A549 (cell line): Measurements from ENCODE around the gene VIPR2. TPM values are rescaled to one million over a fixed set of nuclear protein-coding genes. Genes with fewer than 3 reads are reported as not detected.

Experiments
- ATAC-seq, 2 experiments: fragments of 200-7000 bp in 1 of 2; fragments of >200 bp in 1 of 2; cut with Nextera tagmentation in 1 of 2; cut with Tn5 transposase in 1 of 2; 3 replicates each; pipeline versions ENCODE4 v1.8.0 to v1.9.1; 2018 to 2020; ENCODE audit warnings: mild to moderate bottlenecking in 1 of 2, moderate library complexity in 1 of 2
- CTCF ChIA-PET: fragments of 300-600 bp; sonication (Branson Sonifier 250); formaldehyde crosslinking; extraction: SDS; loops from one replicate; lab custom pipeline; 2021; ENCODE audit warnings: antibody characterized with exemption, inconsistent platforms; lab: Yijun Ruan, JAX
- POLR2A ChIA-PET: fragments of 350-600 bp; formaldehyde crosslinking; extraction: SDS; loops from one replicate; lab custom pipeline; 2021; ENCODE audit warnings: antibody characterized with exemption, inconsistent platforms; lab: Yijun Ruan, JAX
- DNase-seq, 2 experiments: peaks; one replicate each; pipeline versions ENCODE4 v3.0.0 to v3.0.0-alpha.2; 2011 to 2016; ENCODE audit warnings: low read depth in 1 of 2, low spot score in 1 of 2
- FAIRE-seq: peaks from 2 replicates; lab custom pipeline; 2011; peaks lifted over from hg19 to GRCh38; lab: Jason Lieb, UNC
- H3K27ac ChIP-seq, 2 experiments: fragments of >200 bp; sonication (Bioruptor Twin); formaldehyde crosslinking; 3 replicates each; pipeline ENCODE4 v1.5.1; 2016 to 2017
- H3K4me1 ChIP-seq: fragments of >200 bp; sonication (Bioruptor Twin); formaldehyde crosslinking; 3 replicates; pipeline ENCODE4 v1.6.1; 2016
- H3K4me2 ChIP-seq: fragments of >200 bp; sonication (Bioruptor Twin); formaldehyde crosslinking; 3 replicates; pipeline ENCODE4 v1.6.1; 2016
- H3K4me3 ChIP-seq: fragments of >200 bp; sonication (Bioruptor Twin); formaldehyde crosslinking; 3 replicates; pipeline ENCODE4 v1.5.1; 2016
- H3K9me3 ChIP-seq: fragments of >200 bp; sonication (Bioruptor Twin); formaldehyde crosslinking; 3 replicates; pipeline ENCODE4 v1.6.1; 2016
- ATOH8 ChIP-seq: fragments of 250-450 bp; sonication (Bioruptor Pico); IDR thresholded peaks from 2 replicates; pipeline ENCODE4 v1.5.0; 2020; ENCODE audit warnings: low read depth, mild to moderate bottlenecking, moderate library complexity
- CBX2 ChIP-seq: fragments of 200-600 bp; sonication (generic); IDR thresholded peaks from 2 replicates; pipeline ENCODE4 v1.6.1; 2016; ENCODE audit warnings: low read depth, mild to moderate bottlenecking, borderline replicate concordance
- CEBPB ChIP-seq, 2 experiments: fragments of >200 bp in 1 of 2; sonication (Bioruptor Twin) in 1 of 2; formaldehyde crosslinking in 1 of 2; IDR thresholded peaks; 2 replicates each; pipeline ENCODE4 v1.6.1; 2012 to 2016
- CHD4 ChIP-seq: fragments of 200-600 bp; sonication (generic); IDR thresholded peaks from 2 replicates; pipeline ENCODE4 v1.6.1; 2016; ENCODE audit warnings: antibody characterized with exemption, mild to moderate bottlenecking, borderline replicate concordance
- CTCF ChIP-seq: fragments of >200 bp; sonication (Bioruptor Twin); formaldehyde crosslinking; IDR thresholded peaks from 3 replicates; pipeline ENCODE4 v1.5.1; 2016
- E2F6 ChIP-seq: IDR thresholded peaks from 2 replicates; pipeline ENCODE4 v1.6.1; 2012; ENCODE audit warnings: low read depth, borderline replicate concordance
- EHF ChIP-seq: fragments of 250-450 bp; sonication (Bioruptor Pico); IDR thresholded peaks from 2 replicates; pipeline ENCODE4 v1.5.0; 2020; ENCODE audit warnings: mild to moderate bottlenecking
- EP300 ChIP-seq, 2 experiments: fragments of >200 bp; sonication (Bioruptor Twin); formaldehyde crosslinking; IDR thresholded peaks; 2 replicates in 1 of 2; 3 replicates in 1 of 2; pipeline ENCODE4 v1.6.1; 2016 to 2017
- ESRRA ChIP-seq: fragments of 150-350 bp; IDR thresholded peaks from 2 replicates; pipeline ENCODE4 v1.6.1; 2014; ENCODE audit warnings: mild to moderate bottlenecking, low read length, borderline replicate concordance
- FOSB ChIP-seq: fragments of 250-450 bp; sonication (Bioruptor Pico); IDR thresholded peaks from 2 replicates; pipeline ENCODE4 v1.5.0; 2020; ENCODE audit warnings: mild to moderate bottlenecking, moderate library complexity
- HEYL ChIP-seq: fragments of 250-450 bp; sonication (Bioruptor Pico); IDR thresholded peaks from 2 replicates; pipeline ENCODE4 v1.8.0; 2021; ENCODE audit warnings: mild to moderate bottlenecking, moderate library complexity
- HOXA7 ChIP-seq: fragments of 250-450 bp; sonication (Bioruptor Pico); IDR thresholded peaks from 2 replicates; pipeline ENCODE4 v1.5.0; 2020; ENCODE audit warnings: mild to moderate bottlenecking, moderate library complexity
- MAX ChIP-seq: IDR thresholded peaks from 2 replicates; pipeline ENCODE4 v1.6.1; 2012
- MYC ChIP-seq: IDR thresholded peaks from 2 replicates; pipeline ENCODE4 v1.6.1; 2012; ENCODE audit warnings: mild to moderate bottlenecking, inconsistent platforms, low read length, improper control_type of control experiment, borderline replicate concordance
- NPAS2 ChIP-seq: fragments of 250-450 bp; sonication (Bioruptor Pico); IDR thresholded peaks from 2 replicates; pipeline ENCODE4 v1.8.0; 2022; ENCODE audit warnings: mild to moderate bottlenecking, moderate library complexity, borderline replicate concordance
- NR3C1 ChIP-seq: fragments of >200 bp; sonication (Bioruptor Twin); formaldehyde crosslinking; IDR thresholded peaks from 3 replicates; pipeline ENCODE4 v1.6.1; 2017
- PBX3 ChIP-seq: IDR thresholded peaks from 2 replicates; pipeline ENCODE4 v1.6.1; 2012
- POLR2A ChIP-seq: IDR thresholded peaks from 2 replicates; pipeline ENCODE4 v1.6.1; 2012; ENCODE audit warnings: mild to moderate bottlenecking, low read length
- POLR2AphosphoS2 ChIP-seq: conservative IDR thresholded peaks from 2 replicates; pipeline ENCODE4 v1.6.1; 2012; ENCODE audit warnings: low read length, improper control_type of control experiment, inconsistent platforms
- RCOR1 ChIP-seq: fragments of 150-350 bp; IDR thresholded peaks from 2 replicates; pipeline ENCODE4 v1.6.1; 2014; ENCODE audit warnings: antibody characterized with exemption, low read length, low read depth
- RFX5 ChIP-seq: fragments of 450-650 bp; IDR thresholded peaks from 2 replicates; pipeline ENCODE4 v1.7.1; 2014; ENCODE audit warnings: antibody characterized with exemption, mild to moderate bottlenecking, moderate library complexity
- RNF2 ChIP-seq: fragments of 200-600 bp; sonication (generic); IDR thresholded peaks from 2 replicates; pipeline ENCODE4 v1.6.1; 2016; ENCODE audit warnings: low read depth, mild to moderate bottlenecking, antibody characterized with exemption, moderate library complexity, borderline replicate concordance
- TFCP2L1 ChIP-seq: fragments of 250-450 bp; sonication (Bioruptor Pico); IDR thresholded peaks from 2 replicates; pipeline ENCODE4 v1.5.0; 2021; ENCODE audit warnings: mild to moderate bottlenecking
- USF2 ChIP-seq: fragments of 450-650 bp; IDR thresholded peaks from 2 replicates; pipeline ENCODE4 v1.6.1; 2014; ENCODE audit warnings: antibody characterized with exemption
- ZC3H11A ChIP-seq: fragments of 450-650 bp; IDR thresholded peaks from 2 replicates; pipeline ENCODE4 v1.6.1; 2014; ENCODE audit warnings: antibody characterized with exemption, mild to moderate bottlenecking
- WGBS: methylation state at CpG from one replicate; pipeline ENCODE4 v1.1.6; 2017; ENCODE audit errors: missing lambda C conversion rate; 5-methylcytosine and 5-hydroxymethylcytosine counted together
- polyA plus RNA-seq, 4 experiments: library from polyadenylated mRNA; depleted of rRNA in 3 of 4; stranded (reverse); fragments of >200 nt; fragmentation: RNase III in 1 of 4; extraction: RNeasy Plus Mini Kit Qiagen cat#74134 plus additional on column Dnase treatment in 1 of 4; gene quantifications; 2 replicates in 3 of 4; 3 replicates in 1 of 4; pipeline ENCODE4 v1.2.3, GENCODE V29; 2011 to 2017

Gene VIPR2
- polyA plus RNA-seq, 2 of the 4 experiments (the other 2 are of a cell fraction): not detected

GRCh38 chr7:159064121-159064815, 80.4 kb downstream of the VIPR2 start:
- H3K4me3 ChIP-seq: no peak overlapping the region
- ChIA-PET POLR2A (no interaction called here), CTCF (no interaction called here)
- ATAC-seq: peak in 1 of 2 experiments; percentile 39; a peak in 4 of 6 replicates
- TF ChIP-seq PBX3: no peak
- TF ChIP-seq CTCF: no peak
- no peak for TF ChIP-seq HOXA7 (CRISPR knock-in tag)
- TF ChIP-seq USF2: no peak
- TF ChIP-seq TFCP2L1: no peak
- no peak for TF ChIP-seq NPAS2 (CRISPR knock-in tag)
- no peak for TF ChIP-seq MAX
- TF ChIP-seq EHF (CRISPR knock-in tag): no peak
- no peak for TF ChIP-seq ZC3H11A
- TF ChIP-seq HEYL (CRISPR knock-in tag): no peak
- no peak for TF ChIP-seq NR3C1
- TF ChIP-seq POLR2A: no peak
- TF ChIP-seq CEBPB (IDR thresholded peaks at IDR 0.05): no peak
- TF ChIP-seq ATOH8 (CRISPR knock-in tag): no peak
- no peak for TF ChIP-seq MYC
- no peak for TF ChIP-seq POLR2AphosphoS2
- no peak for TF ChIP-seq EP300 (IDR thresholded peaks at IDR 0.05)
- no peaks in the 10 kb centered on the region for H3K9me3 ChIP-seq
- no peak overlapping the region for H3K4me2 ChIP-seq
- 76% methylated on average over 31 of the region's 48 CpGs for WGBS
- no peak overlapping the region for H3K27ac ChIP-seq
- no peaks in the 10 kb centered on the region for H3K4me1 ChIP-seq
- FAIRE-seq: no peak
- no peak for DNase-seq

- ChIA-PET POLR2A (no interaction called here), CTCF (interaction anchor here (1.5 kb wide), 1 partner anchor 21 kb away, joined by 3 read pairs; no protein-coding TSS in a partner anchor)
- no peak for DNase-seq
- H3K4me1 ChIP-seq: no peaks in the 10 kb centered on the region
- FAIRE-seq: no peak
- ATAC-seq: no peak
- 87% methylated on average over 21 of the region's 56 CpGs for WGBS
- H3K9me3 ChIP-seq: no peaks in the 10 kb centered on the region
- no peak for TF ChIP-seq FOSB (CRISPR knock-in tag)
- TF ChIP-seq RFX5: no peak
- TF ChIP-seq RNF2: no peak
- TF ChIP-seq NPAS2 (CRISPR knock-in tag): no peak
- TF ChIP-seq CHD4: no peak
- no peak for TF ChIP-seq CBX2
- no peak for TF ChIP-seq E2F6
- TF ChIP-seq PBX3: no peak
- no peak for TF ChIP-seq RCOR1
- no peak for TF ChIP-seq EP300 (IDR thresholded peaks at IDR 0.05)
- TF ChIP-seq ESRRA: no peak
- TF ChIP-seq, all 56 proteins: peak for 0
- no peak overlapping the region for H3K27ac ChIP-seq
- no peak overlapping the region for H3K4me2 ChIP-seq
- no peak overlapping the region for H3K4me3 ChIP-seq
These were observed 81.4 kb downstream of the VIPR2 start for GRCh38 chr7:159063046-159063840.
